OCI-LY7 (cell line): ENCODE results near the gene PRRC2B.

Experiments
- EZH2phosphoT487 ChIP-seq: fragments of 200-600 bp; sonication (generic); IDR thresholded peaks from 2 replicates; pipeline ENCODE4 v1.6.1; 2018; ENCODE audit warnings: low read depth, borderline replicate concordance, mild to moderate bottlenecking, mixed run types, antibody characterized with exemption, low read length, moderate library complexity, mixed read lengths
- TF ChIP-seq, protein P1 (sequence below): fragments of 200-600 bp; sonication (generic); conservative IDR thresholded peaks from 2 replicates; pipeline ENCODE4 v1.5.1; 2014; ENCODE audit warnings: mild to moderate bottlenecking, antibody characterized with exemption, low read length, moderate library complexity, mixed read lengths

DNA sequence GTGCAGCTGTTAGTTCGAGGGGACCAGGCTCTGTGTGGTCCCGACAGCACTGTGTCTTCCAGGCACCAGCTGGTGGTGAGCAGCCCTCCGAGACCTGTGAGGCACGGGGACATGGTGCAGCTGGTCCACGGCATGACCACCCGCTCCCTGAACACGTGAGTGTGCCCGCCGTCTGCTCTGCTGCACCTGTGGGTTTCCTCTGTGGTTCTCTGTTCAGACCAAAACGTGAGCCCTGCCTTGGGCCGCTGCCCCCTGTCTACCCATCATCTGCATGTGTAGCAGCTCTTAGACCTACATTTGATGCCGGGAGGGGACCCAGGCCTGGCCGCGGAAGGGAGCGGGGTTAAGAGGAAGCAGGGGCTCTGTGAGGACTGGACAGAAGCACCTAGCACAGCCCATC lies 119.3 kb downstream of the PRRC2B start:
- TF ChIP-seq, protein P1, sequence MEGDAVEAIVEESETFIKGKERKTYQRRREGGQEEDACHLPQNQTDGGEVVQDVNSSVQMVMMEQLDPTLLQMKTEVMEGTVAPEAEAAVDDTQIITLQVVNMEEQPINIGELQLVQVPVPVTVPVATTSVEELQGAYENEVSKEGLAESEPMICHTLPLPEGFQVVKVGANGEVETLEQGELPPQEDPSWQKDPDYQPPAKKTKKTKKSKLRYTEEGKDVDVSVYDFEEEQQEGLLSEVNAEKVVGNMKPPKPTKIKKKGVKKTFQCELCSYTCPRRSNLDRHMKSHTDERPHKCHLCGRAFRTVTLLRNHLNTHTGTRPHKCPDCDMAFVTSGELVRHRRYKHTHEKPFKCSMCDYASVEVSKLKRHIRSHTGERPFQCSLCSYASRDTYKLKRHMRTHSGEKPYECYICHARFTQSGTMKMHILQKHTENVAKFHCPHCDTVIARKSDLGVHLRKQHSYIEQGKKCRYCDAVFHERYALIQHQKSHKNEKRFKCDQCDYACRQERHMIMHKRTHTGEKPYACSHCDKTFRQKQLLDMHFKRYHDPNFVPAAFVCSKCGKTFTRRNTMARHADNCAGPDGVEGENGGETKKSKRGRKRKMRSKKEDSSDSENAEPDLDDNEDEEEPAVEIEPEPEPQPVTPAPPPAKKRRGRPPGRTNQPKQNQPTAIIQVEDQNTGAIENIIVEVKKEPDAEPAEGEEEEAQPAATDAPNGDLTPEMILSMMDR = no peak
- TF ChIP-seq EZH2phosphoT487 = no peak
